HK-2 (cell line): Measurements from ENCODE around the gene PLSCR4.

Experiments
- DNase-seq: peaks from one replicate; pipeline ENCODE4 v3.0.0-alpha.2; 2018; ENCODE audit not compliant: unreplicated experiment

Gene PLSCR4

DNA sequence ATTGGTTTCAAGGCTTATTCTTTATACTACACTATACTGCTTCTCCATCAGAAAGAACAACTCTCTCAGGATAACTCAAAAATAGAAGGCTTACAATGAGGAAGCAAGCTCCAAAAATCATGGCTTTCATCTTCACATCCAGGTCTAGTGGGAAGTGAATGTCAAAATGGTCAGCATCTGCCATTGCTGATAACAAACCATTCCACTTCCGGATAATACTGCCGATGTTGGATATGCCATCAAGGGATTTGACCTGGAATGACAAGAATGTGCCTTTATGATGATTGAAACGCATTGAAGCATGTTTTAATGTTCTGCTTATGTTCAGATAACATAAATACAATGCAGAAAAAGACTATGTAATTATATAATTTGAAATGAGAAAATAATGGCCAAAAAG lies 55.9 kb downstream of the PLSCR4 start:
- no peak for DNase-seq

- no peak for DNase-seq
Observed at GRCh38 chr3:146191051-146191450, 59.9 kb downstream of the PLSCR4 start.

DNA sequence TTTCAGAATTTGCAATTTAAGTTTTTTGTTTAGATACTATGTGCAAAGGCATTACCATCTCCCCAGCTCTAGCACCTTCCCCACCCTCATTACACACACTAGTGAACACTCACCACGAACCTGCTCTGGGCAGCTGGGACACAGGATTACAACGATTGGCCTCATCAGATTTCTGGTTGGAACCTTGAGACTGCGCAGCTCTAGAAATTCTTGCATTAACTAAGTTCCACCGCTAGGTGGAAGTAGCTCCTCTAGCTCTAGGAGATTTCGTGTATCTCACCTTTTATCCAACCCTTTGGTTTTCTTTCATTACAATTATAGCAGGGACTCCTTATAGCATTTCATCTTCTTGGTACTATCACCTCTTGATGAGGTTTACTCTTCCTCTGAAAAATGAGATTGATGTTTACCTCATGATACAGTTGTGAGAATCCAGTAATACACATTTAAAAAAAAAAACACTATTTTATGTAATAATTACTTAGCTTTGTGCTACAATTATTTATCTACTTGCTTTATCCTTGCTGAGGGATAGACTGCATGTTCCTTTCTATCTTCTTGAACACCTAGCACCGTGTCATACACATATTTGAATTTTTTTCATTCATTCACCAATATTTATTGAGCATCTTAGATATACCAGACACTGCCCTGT lies 61.3 kb downstream of the PLSCR4 start:
- peak; percentile 32 for DNase-seq

- no peak for DNase-seq
Observed at GRCh38 chr3:146187334-146187950, 63.5 kb downstream of the PLSCR4 start.

GRCh38 chr3:146184241-146185015 lies 66.5 kb downstream of the PLSCR4 start:
- peak; percentile 20 for DNase-seq

GRCh38 chr3:146181216-146181615 lies 69.7 kb downstream of the PLSCR4 start:
- no peak for DNase-seq

DNA sequence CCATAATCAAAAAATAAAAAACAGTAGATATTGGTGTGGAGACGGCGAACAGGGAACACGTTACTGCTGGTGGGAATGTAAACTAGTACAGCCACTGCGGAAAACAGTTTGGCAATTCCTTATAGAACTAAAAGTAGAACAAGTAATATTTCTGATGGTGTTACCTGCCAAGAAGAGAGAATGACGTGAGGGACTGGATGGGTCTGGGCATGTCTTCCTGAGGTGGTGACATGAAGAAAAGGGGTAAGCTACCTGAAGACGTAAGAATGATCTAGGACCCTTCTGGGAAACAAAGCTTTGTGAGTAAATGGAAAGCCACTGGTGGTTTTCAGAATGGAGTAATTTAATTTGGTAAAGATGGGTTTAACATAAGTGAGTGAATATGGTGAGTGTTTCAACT lies 70.5 kb downstream of the PLSCR4 start:
- no peak for DNase-seq

GRCh38 chr3:146178006-146178689 lies 72.8 kb downstream of the PLSCR4 start:
- DNase-seq, result no peak

DNA sequence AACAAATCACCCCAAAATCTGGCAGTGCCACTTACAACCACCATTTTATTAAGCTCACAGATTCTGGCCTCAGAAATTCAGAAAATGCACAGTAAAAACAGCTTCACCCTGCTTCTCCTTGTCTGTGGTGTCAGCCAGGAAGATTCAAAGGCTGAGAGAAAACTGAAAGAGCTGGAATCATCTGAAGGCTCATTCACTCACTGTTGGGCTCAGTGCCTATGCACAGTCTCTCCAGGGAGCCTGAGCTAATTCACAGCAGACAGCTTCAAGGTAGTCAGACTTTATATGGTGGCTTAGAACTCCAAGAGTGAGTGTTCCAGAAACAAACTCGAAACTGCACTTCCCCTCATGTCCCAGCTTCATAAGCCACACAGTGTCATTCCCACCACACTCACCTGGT lies 73.4 kb downstream of the PLSCR4 start:
- DNase-seq, result no peak

DNA sequence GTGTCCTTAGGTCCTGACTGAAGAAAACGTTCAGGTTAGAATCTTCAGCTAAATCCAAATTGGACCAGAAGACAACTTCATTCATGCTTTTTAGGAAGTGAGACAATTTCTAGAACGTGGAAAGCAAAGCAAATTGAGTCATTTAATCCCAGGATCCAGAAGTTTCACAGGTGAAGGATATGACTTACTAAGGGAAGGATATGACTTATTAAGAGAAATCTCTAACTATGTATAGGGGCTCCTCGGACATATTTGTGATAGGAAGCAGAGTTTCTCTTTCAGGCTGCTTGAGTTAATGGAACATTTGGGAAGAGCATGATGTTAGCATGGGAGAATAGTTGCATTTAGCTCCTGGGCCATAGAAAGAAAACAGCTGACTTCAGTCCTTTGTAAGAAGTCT lies 73.8 kb downstream of the PLSCR4 start:
- no peak for DNase-seq

DNA sequence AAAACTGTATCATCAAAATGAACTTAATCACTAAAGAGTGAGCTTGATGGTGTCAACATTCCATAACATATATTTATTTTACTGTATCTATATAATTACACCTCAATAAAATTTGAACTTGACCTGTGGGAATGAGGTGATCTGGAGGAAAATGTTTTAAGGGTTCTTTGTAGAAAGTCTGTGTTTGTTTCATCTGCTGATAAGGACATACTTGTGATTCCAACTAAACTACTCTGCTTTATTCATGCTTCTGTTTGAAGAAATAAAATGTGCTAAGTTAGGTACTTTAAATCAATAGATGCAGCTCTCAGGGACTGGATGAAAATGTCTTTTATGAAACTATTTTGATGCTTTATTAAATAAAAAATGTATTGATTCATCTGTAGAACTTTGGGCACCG lies 78.3 kb downstream of the PLSCR4 start:
- no peak for DNase-seq

GRCh38 chr3:146170591-146170990 lies 80.3 kb downstream of the PLSCR4 start:
- DNase-seq, result no peak

DNA sequence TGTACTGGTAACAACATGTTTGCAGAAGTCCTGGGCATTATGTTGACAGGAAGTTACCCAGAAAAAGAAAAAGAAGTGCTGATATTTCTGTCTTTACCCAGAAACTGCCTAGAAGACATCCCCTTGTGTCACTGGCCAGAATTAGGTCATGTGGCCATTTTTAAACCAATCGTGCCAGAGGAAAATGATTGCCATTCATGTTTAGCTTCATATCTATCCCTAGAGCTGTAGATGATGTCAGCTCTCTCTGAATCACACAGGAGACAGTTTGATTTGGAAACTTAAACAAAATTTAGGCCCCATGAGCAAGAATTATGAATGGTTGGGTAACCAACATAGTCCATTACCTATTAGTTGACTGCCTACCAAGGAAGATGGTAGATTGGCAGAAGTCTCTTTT lies 81.0 kb downstream of the PLSCR4 start:
- DNase-seq, result no peak

DNA sequence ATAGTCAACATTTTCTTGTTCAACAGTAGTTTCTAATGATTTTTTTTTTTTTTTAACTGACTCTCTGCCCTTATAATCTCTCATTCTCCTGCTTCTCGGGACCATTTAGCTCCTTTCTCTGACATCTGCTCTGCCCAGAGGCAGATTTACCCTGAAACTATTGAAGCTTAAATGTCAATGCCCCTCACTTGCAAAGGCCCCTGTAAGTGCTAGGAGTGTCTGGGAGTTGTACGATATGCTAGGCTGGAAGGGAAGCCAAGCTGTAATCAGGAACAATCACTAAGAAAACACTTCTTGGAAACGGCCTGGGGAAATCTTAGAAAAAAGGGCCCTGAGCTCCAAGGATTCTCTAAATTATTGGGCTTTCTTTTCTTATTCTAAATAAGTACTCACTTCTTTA lies 84.1 kb downstream of the PLSCR4 start:
- no peak for DNase-seq

- no peak for DNase-seq
Observed at GRCh38 chr3:146166415-146166821, 84.5 kb downstream of the PLSCR4 start.

DNA sequence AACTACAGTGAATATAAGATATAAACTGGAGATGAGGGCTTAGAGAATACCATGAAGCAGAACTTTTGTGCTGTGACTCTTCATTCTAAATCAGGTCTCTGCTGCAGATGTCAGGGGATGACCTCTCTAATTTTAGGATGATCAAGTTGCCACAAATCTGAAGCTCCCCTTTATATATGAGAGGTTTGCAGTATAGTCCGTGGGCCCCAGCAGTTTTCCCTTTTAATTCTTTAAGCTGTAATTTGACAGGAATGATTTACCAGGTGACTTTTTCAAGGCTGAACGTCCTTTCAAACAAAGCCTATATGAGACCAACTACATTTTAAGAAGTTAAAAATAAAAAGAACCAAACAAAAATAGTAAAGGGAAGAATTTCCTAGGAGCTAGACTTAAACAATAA lies 85.0 kb downstream of the PLSCR4 start:
- no peak for DNase-seq

- DNase-seq, result no peak
Observed at GRCh38 chr3:146164971-146165769, 85.7 kb downstream of the PLSCR4 start.

GRCh38 chr3:146164506-146164905 lies 86.4 kb downstream of the PLSCR4 start:
- no peak for DNase-seq

GRCh38 chr3:146164071-146164470 lies 86.8 kb downstream of the PLSCR4 start:
- DNase-seq, result no peak

DNA sequence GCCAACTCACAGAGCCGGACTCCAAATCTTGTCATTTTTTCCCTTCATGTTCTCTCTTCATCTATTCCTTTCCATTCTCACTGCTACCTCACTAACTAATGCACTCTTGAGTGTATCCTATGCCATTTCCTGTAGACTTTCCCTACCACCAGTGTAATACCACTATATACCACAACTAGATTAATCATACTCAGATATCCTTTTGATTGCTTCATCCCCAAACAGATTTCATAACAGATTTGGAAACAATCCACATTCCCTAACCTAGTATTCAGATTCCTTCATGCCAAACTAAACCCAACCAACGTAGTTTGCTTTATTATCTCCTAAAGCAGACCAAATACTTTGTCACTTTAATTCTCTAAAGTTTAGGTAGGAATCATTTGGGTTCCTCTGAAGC lies 87.3 kb downstream of the PLSCR4 start:
- no peak for DNase-seq

DNA sequence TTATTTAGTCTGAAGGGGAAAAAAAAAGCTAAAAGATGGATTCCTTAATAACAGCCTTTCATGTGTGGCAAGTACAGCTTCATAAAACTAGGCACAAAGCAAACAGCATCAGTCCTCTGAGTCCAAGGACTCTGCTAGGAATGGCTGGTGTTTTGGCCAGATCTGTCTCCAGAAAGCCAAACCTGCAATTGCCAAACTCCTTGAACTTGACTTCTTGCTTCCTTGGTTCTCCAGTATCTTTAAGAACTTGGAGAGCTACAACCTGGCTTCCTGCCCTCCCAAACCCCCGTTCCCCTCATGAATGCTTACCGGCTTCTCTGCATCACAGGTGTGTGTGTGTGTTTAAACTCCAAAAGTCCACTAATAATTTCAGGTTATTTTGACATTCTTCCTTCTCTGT lies 88.3 kb downstream of the PLSCR4 start:
- no peak for DNase-seq

GRCh38 chr3:146161663-146162002 lies 89.3 kb downstream of the PLSCR4 start:
- DNase-seq, result no peak
